IMR-90 (cell line): ENCODE results near the gene PPP5C. TPM values are rescaled to one million over a fixed set of nuclear protein-coding genes. Genes with fewer than 3 reads are reported as not detected.
"Not testable (repeated sequence)": the region's sequence is repeated elsewhere in the genome, so short reads cannot be mapped to it uniquely, and the experiment has no call there.

ENCODE experiments used
- ATAC-seq: fragments of 200-7000 bp; cut with Tn5 transposase; 2 replicates; pipeline ENCODE4 v1.9.1; 2020; ENCODE audit warnings: low read depth, mild to moderate bottlenecking, moderate library complexity
- BruUV-seq: library from RNA; stranded (reverse); fragments of 400-500 nt; replicated peaks from 2 replicates; lab custom pipeline; 2021; lab: Mats Ljungman, UMichigan
- CTCF ChIA-PET: fragments of 300-600 bp; formaldehyde crosslinking; extraction: SDS; loops from one replicate; lab custom pipeline; 2021; ENCODE audit warnings: antibody characterized with exemption; lab: Yijun Ruan, JAX
- POLR2A ChIA-PET: fragments of 300-600 bp; sonication (Branson Sonifier 250); formaldehyde crosslinking; loops from one replicate; lab custom pipeline; 2022; ENCODE audit warnings: antibody characterized with exemption; ENCODE audit not compliant: unreplicated experiment; lab: Charles Lee
- DNase-seq: peaks from one replicate; pipeline ENCODE4 v3.0.0; 2013
- H2AFZ ChIP-seq: replicated peaks from 2 replicates; pipeline ENCODE3; 2013; ENCODE audit warnings: low read length, mild to moderate bottlenecking; ENCODE audit not compliant: poor library complexity
- H2AK5ac ChIP-seq: 2 replicates; pipeline ENCODE4 v1.6.1; 2013; ENCODE audit warnings: low read depth, low read length, inconsistent platforms
- H2AK9ac ChIP-seq: replicated peaks from 2 replicates; pipeline ENCODE3; 2013; ENCODE audit warnings: mild to moderate bottlenecking, low read depth, low read length, moderate library complexity; ENCODE audit not compliant: poor library complexity
- H2BK120ac ChIP-seq: 2 replicates; pipeline ENCODE4 v1.6.1; 2013; ENCODE audit warnings: low read depth, low read length, inconsistent platforms
- H2BK15ac ChIP-seq: 3 replicates; pipeline ENCODE4 v1.6.1; 2013; ENCODE audit warnings: low read depth, low read length, inconsistent platforms
- H2BK20ac ChIP-seq: 2 replicates; pipeline ENCODE4 v1.6.1; 2013; ENCODE audit warnings: low read depth, mild to moderate bottlenecking, inconsistent platforms, low read length, moderate library complexity
- H2BK5ac ChIP-seq: 2 replicates; pipeline ENCODE4 v1.6.1; 2013; ENCODE audit warnings: mild to moderate bottlenecking, low read depth, low read length, inconsistent platforms; ENCODE audit not compliant: poor library complexity, severe bottlenecking
- H3K14ac ChIP-seq: replicated peaks from 2 replicates; pipeline ENCODE4 v1.6.1; 2013; ENCODE audit warnings: low read depth, low read length, inconsistent platforms
- H3K18ac ChIP-seq: 2 replicates; pipeline ENCODE4 v1.6.1; 2013; ENCODE audit warnings: low read depth, low read length, control low read depth
- H3K23ac ChIP-seq: 2 replicates; pipeline ENCODE4 v1.6.1; 2013; ENCODE audit warnings: low read depth, low read length, inconsistent platforms
- H3K27ac ChIP-seq: 2 replicates; pipeline ENCODE4 v1.5.1; 2013; ENCODE audit warnings: mild to moderate bottlenecking, control low read depth, low read length; ENCODE audit not compliant: insufficient read depth
- H3K27me3 ChIP-seq: 2 replicates; pipeline ENCODE4 v1.6.1; 2013; ENCODE audit warnings: low read length; ENCODE audit not compliant: control insufficient read depth, insufficient read depth
- H3K36me3 ChIP-seq: 2 replicates; pipeline ENCODE4 v1.6.1; 2013; ENCODE audit warnings: low read length, mixed read lengths; ENCODE audit not compliant: control insufficient read depth, insufficient read depth
- H3K4ac ChIP-seq: 2 replicates; pipeline ENCODE4 v1.6.1; 2013; ENCODE audit warnings: low read depth, low read length, inconsistent platforms
- H3K4me1 ChIP-seq: 2 replicates; pipeline ENCODE4 v1.6.1; 2013; ENCODE audit warnings: low read length, mixed read lengths; ENCODE audit not compliant: control insufficient read depth, insufficient read depth
- H3K4me2 ChIP-seq: 2 replicates; pipeline ENCODE4 v1.6.1; 2013; ENCODE audit warnings: low read depth, mild to moderate bottlenecking, control low read depth, low read length, moderate library complexity
- H3K4me3 ChIP-seq: 2 replicates; pipeline ENCODE4 v1.5.1; 2013; ENCODE audit warnings: low read depth, mild to moderate bottlenecking, control low read depth, low read length, moderate library complexity; ENCODE audit not compliant: insufficient read depth
- H3K56ac ChIP-seq: 2 replicates; pipeline ENCODE4 v1.6.1; 2013; ENCODE audit warnings: low read length, inconsistent platforms; ENCODE audit not compliant: insufficient read depth; ENCODE audit errors: extremely low read depth
- H3K79me1 ChIP-seq, 2 experiments: 2 replicates each; pipeline ENCODE4 v1.6.1; 2013; ENCODE audit warnings: low read length in 2 of 2, inconsistent platforms in 1 of 2, low read depth in 1 of 2
- H3K9ac ChIP-seq: 2 replicates; pipeline ENCODE4 v1.6.1; 2013; ENCODE audit warnings: low read depth, low read length, control low read depth
- H3K9me1 ChIP-seq: 2 replicates; pipeline ENCODE4 v1.6.1; 2013; ENCODE audit warnings: low read length, inconsistent platforms; ENCODE audit not compliant: insufficient read depth
- H3K9me3 ChIP-seq: 2 replicates; pipeline ENCODE4 v1.6.1; 2013; ENCODE audit warnings: low read length; ENCODE audit not compliant: control insufficient read depth, insufficient read depth
- H4K20me1 ChIP-seq: 2 replicates; pipeline ENCODE4 v1.6.1; 2013; ENCODE audit warnings: low read length, inconsistent platforms; ENCODE audit not compliant: insufficient read depth
- H4K5ac ChIP-seq: 2 replicates; pipeline ENCODE4 v1.6.1; 2013; ENCODE audit warnings: mild to moderate bottlenecking, low read depth, low read length, control low read depth
- H4K8ac ChIP-seq, 2 experiments: 2 replicates each; pipeline ENCODE4 v1.6.1; 2013; ENCODE audit warnings: low read depth in 2 of 2, low read length in 2 of 2, control low read depth in 1 of 2, inconsistent platforms in 1 of 2
- H4K91ac ChIP-seq: 2 replicates; pipeline ENCODE4 v1.6.1; 2013; ENCODE audit warnings: low read depth, low read length, inconsistent platforms; ENCODE audit not compliant: insufficient read depth
- WGBS, 2 experiments: methylation state at CpG; one replicate each; pipeline versions ENCODE4 v1.1.5 to v1.1.7; 2013; ENCODE audit warnings: missing lambda C conversion rate in 2 of 2; ENCODE audit not compliant: insufficient read length in 1 of 2; ENCODE audit errors: extremely low coverage in 2 of 2; 5-methylcytosine and 5-hydroxymethylcytosine counted together
- dilution Hi-C: fragments of 300-500 bp; cut with HindIII; formaldehyde crosslinking; loops from one replicate; pipeline ENCODE4 v1.14.3; 2018; ENCODE audit warnings: low sequenced_read_pairs; ENCODE audit not compliant: unreplicated experiment
- in situ Hi-C: fragments of 300-500 bp; cut with MboI; formaldehyde crosslinking; loops from 3 replicates; pipeline ENCODE4 v1.14.3; 2019; ENCODE audit warnings: low sequenced_read_pairs, inconsistent platforms, mixed read lengths
- intact Hi-C: fragments of 100-400 bp; cut with micrococcal nuclease; formaldehyde crosslinking; loops from 2 replicates; pipeline ENCODE4 v1.10.0; 2022
- polyA plus RNA-seq, 3 experiments: library from polyadenylated mRNA; depleted of rRNA; stranded (reverse); fragments of >200 nt; gene quantifications; 2 replicates each; pipeline ENCODE4 v1.2.3, GENCODE V29; 2012; ENCODE audit warnings: low replicate concordance in 1 of 3
- total RNA-seq: library from RNA; depleted of rRNA; stranded (reverse); fragments of >200 nt; gene quantifications from 2 replicates; pipeline ENCODE4 v1.2.3, GENCODE V29; 2012

The PPP5C gene
- total and polyA plus RNA-seq, 2 of the 4 experiments (the other 2 are of a cell fraction), result 80.5 to 128 TPM

DNA sequence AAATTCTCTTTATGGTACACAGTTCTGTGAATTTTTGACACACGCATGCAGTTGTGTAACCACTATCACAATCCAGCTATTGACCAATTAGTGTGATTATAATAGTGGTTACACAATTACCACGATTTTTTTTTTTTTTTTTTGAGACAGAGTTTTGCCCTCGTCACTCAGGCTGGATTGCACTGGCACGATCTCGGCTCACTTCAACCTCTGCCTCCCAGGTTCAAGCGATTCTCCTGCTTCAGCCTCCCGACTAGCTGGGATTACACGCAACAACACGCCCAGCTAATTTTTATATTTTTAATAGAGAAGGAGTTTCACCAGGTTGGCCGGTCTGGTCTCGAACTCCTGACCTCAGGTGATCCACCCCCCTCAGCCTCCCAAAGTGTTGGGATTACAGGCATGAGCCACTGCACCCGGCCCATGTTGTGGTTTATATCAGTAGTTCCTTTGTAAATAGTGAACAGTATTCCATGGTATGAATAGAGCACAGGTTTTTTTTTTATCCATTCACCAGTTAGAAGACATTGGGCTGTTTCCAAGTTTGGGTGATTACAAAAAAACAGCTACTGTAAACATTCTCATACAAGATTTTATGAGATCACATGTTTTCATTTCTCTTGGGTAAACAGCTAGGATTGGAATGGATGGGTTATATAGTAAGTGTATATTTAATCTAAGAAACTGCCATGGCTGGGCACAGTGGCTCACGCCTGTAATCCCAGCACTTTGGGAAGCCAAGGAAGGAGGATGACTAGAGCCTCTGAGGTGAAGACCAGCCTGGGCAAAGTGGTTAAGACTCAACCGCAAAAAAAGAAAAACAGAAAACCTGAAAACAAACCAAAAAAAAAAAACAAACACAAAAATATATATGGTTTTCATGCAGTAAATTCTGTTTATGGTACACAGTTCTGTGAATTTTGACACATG, 33.1 kb upstream of the PPP5C start:
- H4K8ac ChIP-seq, H3K4ac ChIP-seq, intact Hi-C loops, H3K9me1 ChIP-seq, H2BK15ac ChIP-seq, H3K14ac ChIP-seq, H3K4me2 ChIP-seq, in situ Hi-C loops, H2AFZ ChIP-seq, H3K18ac ChIP-seq, H2AK9ac ChIP-seq, H3K27me3 ChIP-seq, H3K36me3 ChIP-seq, POLR2A ChIA-PET, H2BK5ac ChIP-seq, H3K4me3 ChIP-seq, H3K23ac ChIP-seq, H2AK5ac ChIP-seq, H3K9me3 ChIP-seq, H4K5ac ChIP-seq, H4K91ac ChIP-seq, H4K20me1 ChIP-seq, H3K9ac ChIP-seq, dilution Hi-C loops, BruUV-seq, H2BK20ac ChIP-seq, H3K4me1 ChIP-seq, H3K56ac ChIP-seq, H3K27ac ChIP-seq, H2BK120ac ChIP-seq, H3K79me1 ChIP-seq: not testable (repeated sequence)
- CTCF ChIA-PET, result interaction anchor here (1.5 kb wide), 1 partner anchor 11 kb away, joined by 11 read pairs; no protein-coding TSS in a partner anchor
- WGBS, 2 experiments, result no CpG with 5 or more reads among the region's 14 CpGs
- DNase-seq, result peak; percentile 38
- ATAC-seq, result peak; percentile 75
